ENCODE data around the gene UFSP2. TPM values are rescaled to one million over a fixed set of nuclear protein-coding genes. Genes with fewer than 3 reads are reported as not detected.

The UFSP2 gene
- total and polyA plus RNA-seq, 2 experiments from 2014 or later = 29.0 to 53.0 TPM

DNA sequence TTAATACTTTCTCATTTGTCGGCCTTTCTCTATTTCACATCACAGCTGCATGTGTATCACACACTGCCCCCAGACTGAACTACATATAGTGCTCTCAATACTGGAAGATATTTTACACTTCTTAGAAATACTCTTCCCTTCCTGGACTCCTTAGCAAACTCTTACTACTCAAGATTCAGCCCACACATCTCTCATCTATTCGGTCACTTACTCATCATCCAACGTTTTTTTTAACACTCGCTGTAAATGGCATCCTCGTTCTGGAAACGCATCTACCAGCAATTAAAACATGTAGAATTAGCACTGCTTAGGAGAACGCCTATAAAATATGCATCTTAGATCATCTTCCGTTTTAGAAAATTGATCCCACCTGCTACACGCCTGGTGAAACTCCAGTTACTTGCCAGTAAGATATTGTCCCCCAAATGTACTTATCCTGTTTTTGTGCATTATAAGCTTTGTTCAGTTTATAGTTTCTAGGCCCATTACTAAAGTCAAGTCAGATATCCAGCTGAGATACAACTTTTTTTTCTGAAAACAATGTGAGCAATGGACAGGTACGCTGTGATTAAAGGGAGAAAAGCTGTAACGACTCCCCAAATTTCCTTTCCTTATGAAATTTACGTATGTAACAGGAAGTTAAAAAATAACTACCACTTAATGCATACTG, 31.1 kb downstream of the UFSP2 start (continued):
- TF ChIP-seq, protein P1, sequence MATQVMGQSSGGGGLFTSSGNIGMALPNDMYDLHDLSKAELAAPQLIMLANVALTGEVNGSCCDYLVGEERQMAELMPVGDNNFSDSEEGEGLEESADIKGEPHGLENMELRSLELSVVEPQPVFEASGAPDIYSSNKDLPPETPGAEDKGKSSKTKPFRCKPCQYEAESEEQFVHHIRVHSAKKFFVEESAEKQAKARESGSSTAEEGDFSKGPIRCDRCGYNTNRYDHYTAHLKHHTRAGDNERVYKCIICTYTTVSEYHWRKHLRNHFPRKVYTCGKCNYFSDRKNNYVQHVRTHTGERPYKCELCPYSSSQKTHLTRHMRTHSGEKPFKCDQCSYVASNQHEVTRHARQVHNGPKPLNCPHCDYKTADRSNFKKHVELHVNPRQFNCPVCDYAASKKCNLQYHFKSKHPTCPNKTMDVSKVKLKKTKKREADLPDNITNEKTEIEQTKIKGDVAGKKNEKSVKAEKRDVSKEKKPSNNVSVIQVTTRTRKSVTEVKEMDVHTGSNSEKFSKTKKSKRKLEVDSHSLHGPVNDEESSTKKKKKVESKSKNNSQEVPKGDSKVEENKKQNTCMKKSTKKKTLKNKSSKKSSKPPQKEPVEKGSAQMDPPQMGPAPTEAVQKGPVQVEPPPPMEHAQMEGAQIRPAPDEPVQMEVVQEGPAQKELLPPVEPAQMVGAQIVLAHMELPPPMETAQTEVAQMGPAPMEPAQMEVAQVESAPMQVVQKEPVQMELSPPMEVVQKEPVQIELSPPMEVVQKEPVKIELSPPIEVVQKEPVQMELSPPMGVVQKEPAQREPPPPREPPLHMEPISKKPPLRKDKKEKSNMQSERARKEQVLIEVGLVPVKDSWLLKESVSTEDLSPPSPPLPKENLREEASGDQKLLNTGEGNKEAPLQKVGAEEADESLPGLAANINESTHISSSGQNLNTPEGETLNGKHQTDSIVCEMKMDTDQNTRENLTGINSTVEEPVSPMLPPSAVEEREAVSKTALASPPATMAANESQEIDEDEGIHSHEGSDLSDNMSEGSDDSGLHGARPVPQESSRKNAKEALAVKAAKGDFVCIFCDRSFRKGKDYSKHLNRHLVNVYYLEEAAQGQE (IDR thresholded peaks at IDR 0.05; ENCODE audit: unreplicated experiment) = no peak
- TF ChIP-seq EZH2 (IDR thresholded peaks at IDR 0.05; ENCODE audit: low read depth, unreplicated experiment) (no peak), CREB1 (CRISPR knock-in tag; IDR thresholded peaks at IDR 0.05; ENCODE audit: low read depth) (no peak), JUNB (IDR thresholded peaks at IDR 0.05; ENCODE audit: unreplicated experiment) (no peak), POLR2AphosphoS5 (IDR thresholded peaks at IDR 0.05; ENCODE audit: low read depth) (no peak), STAT1 (IDR thresholded peaks at IDR 0.05; ENCODE audit: unreplicated experiment) (no peak)
- TF ChIP-seq, protein P2, sequence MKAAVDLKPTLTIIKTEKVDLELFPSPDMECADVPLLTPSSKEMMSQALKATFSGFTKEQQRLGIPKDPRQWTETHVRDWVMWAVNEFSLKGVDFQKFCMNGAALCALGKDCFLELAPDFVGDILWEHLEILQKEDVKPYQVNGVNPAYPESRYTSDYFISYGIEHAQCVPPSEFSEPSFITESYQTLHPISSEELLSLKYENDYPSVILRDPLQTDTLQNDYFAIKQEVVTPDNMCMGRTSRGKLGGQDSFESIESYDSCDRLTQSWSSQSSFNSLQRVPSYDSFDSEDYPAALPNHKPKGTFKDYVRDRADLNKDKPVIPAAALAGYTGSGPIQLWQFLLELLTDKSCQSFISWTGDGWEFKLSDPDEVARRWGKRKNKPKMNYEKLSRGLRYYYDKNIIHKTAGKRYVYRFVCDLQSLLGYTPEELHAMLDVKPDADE (IDR thresholded peaks at IDR 0.05) = no peak

DNA sequence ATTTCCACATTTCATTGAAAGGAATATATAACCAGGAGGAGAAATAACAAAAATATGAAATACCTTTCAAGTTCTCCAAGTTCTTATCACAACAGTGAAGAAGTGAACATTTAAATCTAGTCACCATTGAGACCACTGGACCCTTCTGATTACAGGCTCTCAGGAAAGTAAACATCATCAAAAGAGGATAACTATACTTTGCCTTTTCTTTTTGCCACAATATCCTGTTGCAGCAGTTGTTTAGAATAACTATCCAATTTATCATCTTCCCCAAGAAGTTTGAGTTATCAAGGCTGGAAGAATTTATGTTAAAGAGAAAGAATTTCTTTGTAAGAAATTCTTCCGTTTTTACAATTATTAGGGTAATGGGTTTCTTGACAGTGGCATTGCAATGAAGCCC, 33.6 kb downstream of the UFSP2 start:
- peaks cover 5% of the 10 kb centered on the region for H3K4me1 Mint-ChIP-seq
- ATAC-seq (no peak), DNase-seq (ENCODE audit: low spot score) (no peak)
- no peaks in the 10 kb centered on the region for H3K9me2 ChIP-seq (ENCODE audit: insufficient read depth)
- no peak overlapping the region for H3K27ac ChIP-seq (ENCODE audit: low read depth)
- H2AFZ ChIP-seq = no peak overlapping the region
- no peak overlapping the region for H3K4me3 Mint-ChIP-seq
- no peak overlapping the region for H3K27ac Mint-ChIP-seq
- H3K27me3 Mint-ChIP-seq (ENCODE audit: insufficient read depth, low read depth, poor library complexity) = peaks cover 5% of the 10 kb centered on the region
- H3K4me1 ChIP-seq (ENCODE audit: insufficient read depth) = no peaks in the 10 kb centered on the region
- no peaks in the 10 kb centered on the region for H3K36me3 Mint-ChIP-seq (ENCODE audit: low read depth)
- H3K36me3 ChIP-seq (ENCODE audit: insufficient read depth) = no peaks in the 10 kb centered on the region
- H3F3A ChIP-seq (replicated peaks; ENCODE audit: low read depth) = peaks cover 4% of the 10 kb centered on the region; the same call in 1 of the 2 replicates
- H3K79me2 ChIP-seq (replicated peaks; ENCODE audit: insufficient read depth) = no peaks in the 10 kb centered on the region
- no peaks in the 10 kb centered on the region for H4K20me1 ChIP-seq (replicated peaks; ENCODE audit: insufficient read depth)
- peaks cover 6% of the 10 kb centered on the region; the same call in 2 of the 3 replicates for H3K9me3 Mint-ChIP-seq
- no peak overlapping the region for H3K4me3 ChIP-seq
- peaks cover 9% of the 10 kb centered on the region for H3K27me3 ChIP-seq (ENCODE audit: insufficient read depth)
- no peak overlapping the region for H3K4me2 ChIP-seq
- no peak for TF ChIP-seq JUNB (IDR thresholded peaks at IDR 0.05; ENCODE audit: unreplicated experiment)

DNA sequence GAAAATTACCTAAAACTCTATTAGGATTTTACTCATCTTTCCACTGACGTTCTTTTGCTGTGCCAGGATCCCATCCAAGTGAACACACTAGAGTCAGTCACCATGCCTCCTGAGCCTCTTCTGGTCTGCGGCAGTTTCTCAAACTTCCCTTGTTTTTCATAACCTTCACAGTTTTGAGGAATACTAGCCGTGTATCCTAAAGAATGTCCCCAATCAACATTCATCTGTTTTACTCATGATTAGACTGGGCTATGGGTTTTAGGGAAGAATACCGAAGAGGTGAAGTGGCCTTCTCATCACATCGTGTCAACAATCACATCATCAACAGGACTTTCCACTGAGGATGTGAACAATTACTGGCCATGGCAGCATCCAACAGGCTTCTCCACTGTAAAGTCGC, 34.8 kb downstream of the UFSP2 start:
- no peak for DNase-seq (ENCODE audit: low spot score)
- Mint-ChIP-seq H3K27me3 (ENCODE audit: insufficient read depth, low read depth, poor library complexity) (peaks cover 5% of the 10 kb centered on the region), H3K9me3 (peaks cover 6% of the 10 kb centered on the region; the same call in 1 of the 3 replicates), H3K4me1 (peaks cover 3% of the 10 kb centered on the region), H3K4me3 (no peak overlapping the region), H3K36me3 (ENCODE audit: low read depth) (no peaks in the 10 kb centered on the region), H3K27ac (no peak overlapping the region)
- Histone ChIP-seq H3K9me2 (ENCODE audit: insufficient read depth) (no peaks in the 10 kb centered on the region), H2AFZ (no peak overlapping the region), H3K4me3 (no peak overlapping the region), H3K4me1 (ENCODE audit: insufficient read depth) (no peaks in the 10 kb centered on the region), H3K36me3 (ENCODE audit: insufficient read depth) (no peaks in the 10 kb centered on the region), H3F3A (replicated peaks; ENCODE audit: low read depth) (no peaks in the 10 kb centered on the region), H3K79me2 (replicated peaks; ENCODE audit: insufficient read depth) (no peaks in the 10 kb centered on the region), H3K27me3 (ENCODE audit: insufficient read depth) (peaks cover 9% of the 10 kb centered on the region), H3K27ac (ENCODE audit: low read depth) (no peak overlapping the region), H4K20me1 (replicated peaks; ENCODE audit: insufficient read depth) (no peaks in the 10 kb centered on the region), H3K4me2 (no peak overlapping the region)
- no peak for ATAC-seq
- TF ChIP-seq, protein P2 (IDR thresholded peaks at IDR 0.05) = no peak
- TF ChIP-seq, protein P1 (IDR thresholded peaks at IDR 0.05; ENCODE audit: unreplicated experiment) = no peak
- no peak for TF ChIP-seq ZNF331 (CRISPR knock-in tag; IDR thresholded peaks at IDR 0.05; ENCODE audit: low read depth)
